IMR-90 (cell line): ENCODE measurements around the gene FBXW4. TPM values are rescaled to one million over a fixed set of nuclear protein-coding genes. Genes with fewer than 3 reads are reported as not detected.

Experiments used
- ATAC-seq: fragments of 200-7000 bp; cut with Tn5 transposase; 2 replicates; pipeline ENCODE4 v1.9.1; 2020; ENCODE audit warnings: low read depth, mild to moderate bottlenecking, moderate library complexity
- BruUV-seq: library from RNA; stranded (reverse); fragments of 400-500 nt; replicated peaks from 2 replicates; lab custom pipeline; 2021; lab: Mats Ljungman, UMichigan
- CTCF ChIA-PET: fragments of 300-600 bp; formaldehyde crosslinking; extraction: SDS; loops from one replicate; lab custom pipeline; 2021; ENCODE audit warnings: antibody characterized with exemption; lab: Yijun Ruan, JAX
- POLR2A ChIA-PET: fragments of 300-600 bp; sonication (Branson Sonifier 250); formaldehyde crosslinking; loops from one replicate; lab custom pipeline; 2022; ENCODE audit warnings: antibody characterized with exemption; ENCODE audit not compliant: unreplicated experiment; lab: Charles Lee
- DNase-seq: peaks from one replicate; pipeline ENCODE4 v3.0.0; 2013
- H2AFZ ChIP-seq: replicated peaks from 2 replicates; pipeline ENCODE3; 2013; ENCODE audit warnings: low read length, mild to moderate bottlenecking; ENCODE audit not compliant: poor library complexity
- H2AK5ac ChIP-seq: 2 replicates; pipeline ENCODE4 v1.6.1; 2013; ENCODE audit warnings: low read depth, low read length, inconsistent platforms
- H2AK9ac ChIP-seq: replicated peaks from 2 replicates; pipeline ENCODE3; 2013; ENCODE audit warnings: mild to moderate bottlenecking, low read depth, low read length, moderate library complexity; ENCODE audit not compliant: poor library complexity
- H2BK120ac ChIP-seq: 2 replicates; pipeline ENCODE4 v1.6.1; 2013; ENCODE audit warnings: low read depth, low read length, inconsistent platforms
- H2BK15ac ChIP-seq: 3 replicates; pipeline ENCODE4 v1.6.1; 2013; ENCODE audit warnings: low read depth, low read length, inconsistent platforms
- H2BK20ac ChIP-seq: 2 replicates; pipeline ENCODE4 v1.6.1; 2013; ENCODE audit warnings: low read depth, mild to moderate bottlenecking, inconsistent platforms, low read length, moderate library complexity
- H2BK5ac ChIP-seq: 2 replicates; pipeline ENCODE4 v1.6.1; 2013; ENCODE audit warnings: mild to moderate bottlenecking, low read depth, low read length, inconsistent platforms; ENCODE audit not compliant: poor library complexity, severe bottlenecking
- H3K14ac ChIP-seq: replicated peaks from 2 replicates; pipeline ENCODE4 v1.6.1; 2013; ENCODE audit warnings: low read depth, low read length, inconsistent platforms
- H3K18ac ChIP-seq: 2 replicates; pipeline ENCODE4 v1.6.1; 2013; ENCODE audit warnings: low read depth, low read length, control low read depth
- H3K23ac ChIP-seq: 2 replicates; pipeline ENCODE4 v1.6.1; 2013; ENCODE audit warnings: low read depth, low read length, inconsistent platforms
- H3K27ac ChIP-seq: 2 replicates; pipeline ENCODE4 v1.5.1; 2013; ENCODE audit warnings: mild to moderate bottlenecking, control low read depth, low read length; ENCODE audit not compliant: insufficient read depth
- H3K27me3 ChIP-seq: 2 replicates; pipeline ENCODE4 v1.6.1; 2013; ENCODE audit warnings: low read length; ENCODE audit not compliant: control insufficient read depth, insufficient read depth
- H3K36me3 ChIP-seq: 2 replicates; pipeline ENCODE4 v1.6.1; 2013; ENCODE audit warnings: low read length, mixed read lengths; ENCODE audit not compliant: control insufficient read depth, insufficient read depth
- H3K4ac ChIP-seq: 2 replicates; pipeline ENCODE4 v1.6.1; 2013; ENCODE audit warnings: low read depth, low read length, inconsistent platforms
- H3K4me1 ChIP-seq: 2 replicates; pipeline ENCODE4 v1.6.1; 2013; ENCODE audit warnings: low read length, mixed read lengths; ENCODE audit not compliant: control insufficient read depth, insufficient read depth
- H3K4me2 ChIP-seq: 2 replicates; pipeline ENCODE4 v1.6.1; 2013; ENCODE audit warnings: low read depth, mild to moderate bottlenecking, control low read depth, low read length, moderate library complexity
- H3K4me3 ChIP-seq: 2 replicates; pipeline ENCODE4 v1.5.1; 2013; ENCODE audit warnings: low read depth, mild to moderate bottlenecking, control low read depth, low read length, moderate library complexity; ENCODE audit not compliant: insufficient read depth
- H3K56ac ChIP-seq: 2 replicates; pipeline ENCODE4 v1.6.1; 2013; ENCODE audit warnings: low read length, inconsistent platforms; ENCODE audit not compliant: insufficient read depth; ENCODE audit errors: extremely low read depth
- H3K79me1 ChIP-seq, 2 experiments: 2 replicates each; pipeline ENCODE4 v1.6.1; 2013; ENCODE audit warnings: low read length in 2 of 2, inconsistent platforms in 1 of 2, low read depth in 1 of 2
- H3K9ac ChIP-seq: 2 replicates; pipeline ENCODE4 v1.6.1; 2013; ENCODE audit warnings: low read depth, low read length, control low read depth
- H3K9me1 ChIP-seq: 2 replicates; pipeline ENCODE4 v1.6.1; 2013; ENCODE audit warnings: low read length, inconsistent platforms; ENCODE audit not compliant: insufficient read depth
- H3K9me3 ChIP-seq: 2 replicates; pipeline ENCODE4 v1.6.1; 2013; ENCODE audit warnings: low read length; ENCODE audit not compliant: control insufficient read depth, insufficient read depth
- H4K20me1 ChIP-seq: 2 replicates; pipeline ENCODE4 v1.6.1; 2013; ENCODE audit warnings: low read length, inconsistent platforms; ENCODE audit not compliant: insufficient read depth
- H4K5ac ChIP-seq: 2 replicates; pipeline ENCODE4 v1.6.1; 2013; ENCODE audit warnings: mild to moderate bottlenecking, low read depth, low read length, control low read depth
- H4K8ac ChIP-seq, 2 experiments: 2 replicates each; pipeline ENCODE4 v1.6.1; 2013; ENCODE audit warnings: low read depth in 2 of 2, low read length in 2 of 2, control low read depth in 1 of 2, inconsistent platforms in 1 of 2
- H4K91ac ChIP-seq: 2 replicates; pipeline ENCODE4 v1.6.1; 2013; ENCODE audit warnings: low read depth, low read length, inconsistent platforms; ENCODE audit not compliant: insufficient read depth
- MAFK ChIP-seq: IDR thresholded peaks from 2 replicates; pipeline ENCODE4 v1.6.1; 2012; ENCODE audit warnings: low read depth, low read length, improper control_type of control experiment
- WGBS, 2 experiments: methylation state at CpG; one replicate each; pipeline versions ENCODE4 v1.1.5 to v1.1.7; 2013; ENCODE audit warnings: missing lambda C conversion rate in 2 of 2; ENCODE audit not compliant: insufficient read length in 1 of 2; ENCODE audit errors: extremely low coverage in 2 of 2; 5-methylcytosine and 5-hydroxymethylcytosine counted together
- dilution Hi-C: fragments of 300-500 bp; cut with HindIII; formaldehyde crosslinking; loops from one replicate; pipeline ENCODE4 v1.14.3; 2018; ENCODE audit warnings: low sequenced_read_pairs; ENCODE audit not compliant: unreplicated experiment
- in situ Hi-C: fragments of 300-500 bp; cut with MboI; formaldehyde crosslinking; loops from 3 replicates; pipeline ENCODE4 v1.14.3; 2019; ENCODE audit warnings: low sequenced_read_pairs, inconsistent platforms, mixed read lengths
- intact Hi-C: fragments of 100-400 bp; cut with micrococcal nuclease; formaldehyde crosslinking; loops from 2 replicates; pipeline ENCODE4 v1.10.0; 2022
- polyA plus RNA-seq, 3 experiments: library from polyadenylated mRNA; depleted of rRNA; stranded (reverse); fragments of >200 nt; gene quantifications; 2 replicates each; pipeline ENCODE4 v1.2.3, GENCODE V29; 2012; ENCODE audit warnings: low replicate concordance in 1 of 3
- total RNA-seq: library from RNA; depleted of rRNA; stranded (reverse); fragments of >200 nt; gene quantifications from 2 replicates; pipeline ENCODE4 v1.2.3, GENCODE V29; 2012

FBXW4 gene
- total and polyA plus RNA-seq, 2 of the 4 experiments (the other 2 are of a cell fraction): 19.3 to 26.7 TPM

DNA sequence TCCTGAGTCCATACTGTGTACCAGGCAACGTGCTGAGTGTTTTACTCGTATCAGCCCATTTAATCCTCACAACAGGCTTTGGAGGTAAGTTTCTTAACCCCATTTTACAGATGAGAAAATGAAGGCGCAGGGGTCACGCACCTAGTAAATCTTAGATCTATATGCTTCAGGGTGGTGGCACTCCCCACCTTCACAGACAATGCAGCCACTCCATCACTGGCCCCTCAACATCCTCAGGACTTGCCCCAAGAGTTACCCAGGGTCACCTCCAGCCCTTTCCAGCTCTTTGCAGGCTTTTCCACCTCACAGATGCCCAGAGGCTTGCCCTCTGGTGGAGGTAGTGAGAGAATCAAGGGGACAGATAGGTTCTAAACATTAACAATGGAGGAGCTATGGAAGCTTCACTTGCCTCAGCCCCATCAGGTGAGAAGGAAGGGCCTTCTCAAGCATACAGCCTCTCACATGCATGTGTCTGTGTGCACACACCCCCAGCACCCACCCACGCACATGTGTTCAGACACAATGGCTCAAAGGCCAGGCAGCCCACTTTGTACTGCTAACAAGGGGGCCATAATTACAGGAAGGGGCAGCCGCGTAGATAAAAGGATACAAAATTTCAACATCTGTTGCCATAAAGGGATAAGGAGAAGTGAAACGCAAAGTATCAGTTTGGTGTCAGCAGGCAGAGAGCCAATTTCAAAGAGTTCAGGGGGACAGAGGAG is 77.7 kb downstream of the FBXW4 start:
- H3K56ac ChIP-seq: no peak overlapping the region
- no peak for ATAC-seq
- H2BK120ac ChIP-seq: no peak overlapping the region
- no peaks in the 10 kb centered on the region for H4K20me1 ChIP-seq
- DNase-seq: no peak
- no peak overlapping the region for H2AK5ac ChIP-seq
- in situ Hi-C loops (no loop called here), intact Hi-C loops (no loop called here), dilution Hi-C loops (no loop called here)
- no peak overlapping the region for H4K8ac ChIP-seq
- no peak overlapping the region for H4K91ac ChIP-seq
- H2BK15ac ChIP-seq: no peak overlapping the region
- H3K9me1 ChIP-seq: peaks cover 3% of the 10 kb centered on the region; the same call in 1 of the 2 replicates
- H3K9me3 ChIP-seq: no peaks in the 10 kb centered on the region
- H3K36me3 ChIP-seq: peaks cover 10% of the 10 kb centered on the region; the same call in 1 of the 2 replicates
- no peaks in the 10 kb centered on the region for H3K79me1 ChIP-seq
- no peak overlapping the region for H3K4me2 ChIP-seq
- H2AFZ ChIP-seq: no peak overlapping the region
- no peak overlapping the region for H2BK20ac ChIP-seq
- ChIA-PET CTCF (no interaction called here), POLR2A (no interaction called here)
- no peak overlapping the region for H3K4ac ChIP-seq
- no TSS peak for BruUV-seq
- no peak overlapping the region for H3K4me3 ChIP-seq
- no peak for TF ChIP-seq MAFK
- H3K23ac ChIP-seq: no peak overlapping the region
- no peak overlapping the region for H3K9ac ChIP-seq
- H3K14ac ChIP-seq: no peak overlapping the region
- H3K27ac ChIP-seq: no peak overlapping the region
- no peaks in the 10 kb centered on the region for H3K4me1 ChIP-seq
- no peak overlapping the region for H2AK9ac ChIP-seq
- H3K18ac ChIP-seq: no peak overlapping the region
- no peak overlapping the region for H4K5ac ChIP-seq
- WGBS, 2 experiments: 54% methylated on average over 3 of the region's 8 CpGs; no CpG with 5 or more reads in 1 of the 2 experiments
- H3K27me3 ChIP-seq: no peaks in the 10 kb centered on the region
- H2BK5ac ChIP-seq: no peak overlapping the region
